HepG2 (cell line): ENCODE results near the gene MOGAT3. TPM values are rescaled to one million over a fixed set of nuclear protein-coding genes. Genes with fewer than 3 reads are reported as not detected.

Source experiments
- BHLHE40 ChIP-seq: IDR thresholded peaks from 2 replicates; pipeline ENCODE4 v1.6.1; 2011; ENCODE audit warnings: low read length, improper control_type of control experiment
- CHD4 ChIP-seq: fragments of 200-600 bp; sonication (generic); IDR thresholded peaks from 2 replicates; pipeline ENCODE4 v1.7.0; 2017; ENCODE audit warnings: mild to moderate bottlenecking, low read length, borderline replicate concordance
- DRAP1 ChIP-seq: IDR thresholded peaks from 2 replicates; pipeline ENCODE4 v1.6.1; 2016; ENCODE audit warnings: missing genetic modification reagents, missing compliant biosample characterization
- E2F1 ChIP-seq: sonication (generic); formaldehyde crosslinking; IDR thresholded peaks from 2 replicates; pipeline ENCODE4 v1.5.0; 2020; ENCODE audit warnings: missing genetic modification reagents
- GFI1 ChIP-seq: sonication (generic); formaldehyde crosslinking; IDR thresholded peaks from 2 replicates; pipeline ENCODE4 v1.5.0; 2020; ENCODE audit warnings: missing genetic modification reagents, mild to moderate bottlenecking, borderline replicate concordance
- HNF1B ChIP-seq: sonication (generic); formaldehyde crosslinking; IDR thresholded peaks from 2 replicates; pipeline ENCODE4 v1.5.1; 2020; ENCODE audit warnings: mild to moderate bottlenecking, moderate library complexity, missing genetic modification reagents
- IKZF1 ChIP-seq: fragments of 450-650 bp; IDR thresholded peaks from 2 replicates; pipeline ENCODE4 v1.7.1; 2016
- MYNN ChIP-seq: sonication (generic); formaldehyde crosslinking; IDR thresholded peaks from 2 replicates; pipeline ENCODE4 v1.4.0; 2020; ENCODE audit warnings: mild to moderate bottlenecking, low read depth, missing genetic modification reagents
- MYPOP ChIP-seq: sonication (generic); formaldehyde crosslinking; IDR thresholded peaks from 2 replicates; pipeline ENCODE4 v1.8.1; 2023; ENCODE audit warnings: mild to moderate bottlenecking, moderate library complexity, missing genetic modification reagents
- NRL ChIP-seq: sonication (generic); formaldehyde crosslinking; IDR thresholded peaks from 2 replicates; pipeline ENCODE4 v1.5.0; 2020; ENCODE audit warnings: missing genetic modification reagents, mild to moderate bottlenecking, moderate library complexity, borderline replicate concordance
- PREB ChIP-seq: sonication (generic); formaldehyde crosslinking; IDR thresholded peaks from 2 replicates; pipeline ENCODE4 v1.4.0; 2020; ENCODE audit warnings: missing genetic modification reagents
- SMARCE1 ChIP-seq: fragments of 450-650 bp; IDR thresholded peaks from 2 replicates; pipeline ENCODE4 v1.6.1; 2017; ENCODE audit warnings: borderline replicate concordance
- ZNF20 ChIP-seq: sonication (generic); formaldehyde crosslinking; IDR thresholded peaks from 2 replicates; pipeline ENCODE4 v1.4.0; 2020; ENCODE audit warnings: mild to moderate bottlenecking, moderate library complexity, missing genetic modification reagents
- ZNF234 ChIP-seq: sonication (generic); formaldehyde crosslinking; conservative IDR thresholded peaks from 2 replicates; pipeline ENCODE4 v1.5.1; 2020; ENCODE audit warnings: mild to moderate bottlenecking, missing genetic modification reagents
- ZNF329 ChIP-seq: sonication (generic); formaldehyde crosslinking; IDR thresholded peaks from 2 replicates; pipeline ENCODE4 v1.9.0; 2021; ENCODE audit warnings: low read depth, mild to moderate bottlenecking, missing genetic modification reagents
- ZNF33B ChIP-seq: sonication (generic); formaldehyde crosslinking; IDR thresholded peaks from 2 replicates; pipeline ENCODE4 v1.5.1; 2020; ENCODE audit warnings: mild to moderate bottlenecking, missing genetic modification reagents
- ZNF34 ChIP-seq: sonication (generic); formaldehyde crosslinking; IDR thresholded peaks from 2 replicates; pipeline ENCODE4 v1.4.0; 2020; ENCODE audit warnings: mild to moderate bottlenecking, missing genetic modification reagents, borderline replicate concordance
- ZNF431 ChIP-seq: sonication (generic); formaldehyde crosslinking; IDR thresholded peaks from 2 replicates; pipeline ENCODE4 v1.9.0; 2022; ENCODE audit warnings: missing genetic modification reagents, low read depth, mild to moderate bottlenecking, borderline replicate concordance
- ZNF512 ChIP-seq: sonication (generic); formaldehyde crosslinking; IDR thresholded peaks from 2 replicates; pipeline ENCODE4 v1.4.0; 2020; ENCODE audit warnings: mild to moderate bottlenecking, missing genetic modification reagents
- ZNF549 ChIP-seq: sonication (generic); formaldehyde crosslinking; IDR thresholded peaks from 2 replicates; pipeline ENCODE4 v1.5.0; 2020; ENCODE audit warnings: missing genetic modification reagents
- ZNF703 ChIP-seq: sonication (generic); formaldehyde crosslinking; IDR thresholded peaks from 2 replicates; pipeline ENCODE4 v1.5.1; 2020; ENCODE audit warnings: missing genetic modification reagents, mild to moderate bottlenecking, moderate library complexity, borderline replicate concordance
- ZNF782 ChIP-seq: sonication (generic); formaldehyde crosslinking; IDR thresholded peaks from 2 replicates; pipeline ENCODE4 v1.4.0; 2020; ENCODE audit warnings: missing genetic modification reagents, mild to moderate bottlenecking, borderline replicate concordance
- polyA plus RNA-seq, 8 experiments: library from polyadenylated mRNA; depleted of rRNA in 3 of 8; stranded (reverse) in 7 of 8; unstranded in 1 of 8; fragments of >200 nt; fragmentation: Illumina TruSeq in 4 of 8; extraction: Trizol in 4 of 8; gene quantifications; 2 replicates each; pipeline versions ENCODE4 v1.2.1 to v1.2.3, GENCODE V29; 2011 to 2016; ENCODE audit warnings: low read depth in 4 of 8, missing spikeins in 1 of 8, mixed read lengths in 1 of 8; ENCODE audit not compliant: insufficient read depth in 1 of 8
- total RNA-seq, 5 experiments: library from RNA; depleted of rRNA; stranded (reverse); fragments of >200 nt; fragmentation: Illumina TruSeq; extraction: Trizol; gene quantifications; 2 replicates each; pipeline ENCODE4 v1.2.3, GENCODE V29; 2016; ENCODE audit warnings: low read depth in 1 of 5

MOGAT3 gene
- total and polyA plus RNA-seq, 2 of the 13 experiments (the other 11 are each of a cell fraction or from before 2014, with no cell fraction given), result 22.5 to 30.5 TPM

- TF ChIP-seq PREB (CRISPR knock-in tag), result no peak
- no peak for TF ChIP-seq ZNF329 (CRISPR knock-in tag)
- no peak for TF ChIP-seq ZNF34
- TF ChIP-seq NRL (CRISPR knock-in tag), result peak; percentile 69
- TF ChIP-seq HNF1B (CRISPR knock-in tag), result no peak; the same call in 1 of the 2 replicates
- no peak for TF ChIP-seq ZNF549 (CRISPR knock-in tag)
- TF ChIP-seq CHD4, result peak; percentile 46; the same call in 1 of the 2 replicates
- no peak for TF ChIP-seq BHLHE40
- peak; percentile 69; the same call in 1 of the 2 replicates for TF ChIP-seq GFI1
- no peak for TF ChIP-seq ZNF703 (CRISPR knock-in tag)
- TF ChIP-seq ZNF20 (CRISPR knock-in tag), result 0 out of 2 replicates have a peak, but pooled peaks have one; percentile 66
- no peak for TF ChIP-seq ZNF512 (CRISPR knock-in tag)
- no peak for TF ChIP-seq ZNF782 (CRISPR knock-in tag)
- 0 out of 2 replicates have a peak, but pooled peaks have one; percentile 25 for TF ChIP-seq DRAP1 (CRISPR knock-in tag)
- no peak for TF ChIP-seq MYNN (CRISPR knock-in tag)
- peak; percentile 37 for TF ChIP-seq E2F1 (CRISPR knock-in tag)
- peak; percentile 43; the same call in 1 of the 2 replicates for TF ChIP-seq MYPOP
- TF ChIP-seq ZNF431 (CRISPR knock-in tag), result no peak; the same call in 1 of the 2 replicates
- TF ChIP-seq SMARCE1, result no peak
- TF ChIP-seq IKZF1, result no peak
- no peak for TF ChIP-seq ZNF234 (CRISPR knock-in tag)
- no peak for TF ChIP-seq ZNF33B (CRISPR knock-in tag)
Observed at GRCh38 chr7:101201695-101202602, 1.1 kb upstream of the MOGAT3 start (continued).
